Peyer's patch (tissue), 4 donors: ENCODE results near the gene ETFA. TPM values are rescaled to one million over a fixed set of nuclear protein-coding genes. Genes with fewer than 3 reads are reported as not detected.

ENCODE experiments used
- DNase-seq, 3 donors: peaks; one replicate each; pipeline ENCODE4 v3.0.0-alpha.2; 2017 to 2019
- H3K27ac ChIP-seq, 4 donors: fragments of 200-600 bp; sonication (generic); one replicate each; pipeline ENCODE4 v1.5.1; 2016 to 2019
- H3K27me3 ChIP-seq, 2 donors: fragments of 200-600 bp; sonication (generic); one replicate each; pipeline ENCODE4 v1.5.1; 2019
- H3K36me3 ChIP-seq, 3 donors: fragments of 200-600 bp; sonication (generic); one replicate each; pipeline ENCODE4 v1.5.1; 2016 to 2019
- H3K4me1 ChIP-seq, 4 donors: fragments of 200-600 bp; sonication (generic); one replicate each; pipeline ENCODE4 v1.5.1; 2016 to 2019
- H3K4me3 ChIP-seq, 4 donors: fragments of 200-600 bp; sonication (generic); 1 replicate in 3 of 4; 2 replicates in 1 of 4; pipeline ENCODE4 v1.5.1; 2016 to 2019; ENCODE audit warnings: mild to moderate bottlenecking in 1 of 4
- H3K9me3 ChIP-seq, 4 donors: fragments of 200-600 bp; sonication (generic); one replicate each; pipeline ENCODE4 v1.5.1; 2016 to 2019; ENCODE audit warnings: mild to moderate bottlenecking in 1 of 4
- POLR2A ChIP-seq, 2 donors: fragments of 450-650 bp; IDR thresholded peaks; one replicate each; pipeline ENCODE4 v1.5.1; 2017; ENCODE audit warnings: antibody characterized with exemption in 2 of 2, mild to moderate bottlenecking in 2 of 2, moderate library complexity in 2 of 2
- total RNA-seq, 4 donors: library from RNA; depleted of rRNA; stranded (reverse); fragments of >200 nt; gene quantifications; one replicate each; pipeline ENCODE4 v1.1.0, GENCODE V29; 2016
- TF ChIP-seq, protein P1 (sequence below), 6 experiments: fragments of 450-650 bp in 4 of 6; fragments of 200-600 bp in 2 of 6; sonication (generic) in 1 of 6; IDR thresholded peaks; one replicate each; pipeline ENCODE4 v1.5.1; 2017 to 2019; ENCODE audit warnings: antibody characterized with exemption in 6 of 6, mild to moderate bottlenecking in 3 of 6, moderate library complexity in 1 of 6

The ETFA gene
- total RNA-seq, 4 donors from 2014 or later: 110 to 175 (median 163) TPM

DNA sequence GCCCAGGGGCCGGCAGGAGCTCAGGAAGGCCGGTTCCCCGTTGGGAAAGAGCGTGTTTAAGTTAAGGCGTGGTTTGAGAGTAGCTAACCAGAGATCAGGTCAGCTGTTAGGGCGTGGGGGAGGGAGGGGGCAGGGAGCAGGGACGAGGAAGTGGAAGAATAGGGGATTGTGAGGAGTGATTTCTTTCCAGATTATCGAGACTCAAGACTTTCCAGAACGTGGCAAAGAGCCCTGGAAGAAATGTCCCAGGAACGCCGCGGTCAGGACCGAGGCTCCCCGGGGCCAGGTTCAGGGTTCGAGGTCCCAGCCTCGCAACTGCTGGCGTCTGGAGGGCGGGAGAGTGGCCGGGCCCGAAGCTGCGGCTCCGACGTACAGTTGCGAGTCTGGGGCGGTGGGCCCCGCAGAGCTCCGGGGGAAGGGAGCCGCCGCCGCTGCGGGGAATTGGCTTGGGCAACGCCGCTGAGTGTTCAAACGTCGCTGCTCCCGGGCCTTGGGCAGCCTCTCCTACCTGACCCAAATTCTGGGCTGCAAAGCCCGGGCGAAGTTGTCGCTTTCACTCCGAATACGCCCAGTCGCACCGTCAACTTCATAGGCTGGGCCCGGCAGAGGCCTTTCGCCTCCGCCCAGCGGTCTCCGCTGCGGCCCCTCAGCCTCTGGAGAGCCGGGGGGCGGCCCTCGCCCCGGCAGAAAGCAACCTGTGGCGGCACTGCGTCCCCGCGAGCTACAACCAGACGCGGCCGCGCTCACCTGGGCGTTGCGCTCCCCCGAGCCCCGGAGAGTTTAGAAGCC, 34.8 kb upstream of the ETFA start:
- Histone ChIP-seq H3K4me1 (peaks cover 2 to 42% (median 29%) of the 10 kb centered on the region in 4 donors), H3K27ac (peak overlapping the region; percentile 9 to 63 (median 27)), H3K27me3 (peaks cover 0 to 49% of the 10 kb centered on the region in 2 donors), H3K36me3 (no peaks in the 10 kb centered on the region), H3K9me3 (peaks cover 0 to 9% (median 0%) of the 10 kb centered on the region in 4 donors), H3K4me3 (peak overlapping the region; percentile 26 to 57 (median 51))
- TF ChIP-seq, protein P1, sequence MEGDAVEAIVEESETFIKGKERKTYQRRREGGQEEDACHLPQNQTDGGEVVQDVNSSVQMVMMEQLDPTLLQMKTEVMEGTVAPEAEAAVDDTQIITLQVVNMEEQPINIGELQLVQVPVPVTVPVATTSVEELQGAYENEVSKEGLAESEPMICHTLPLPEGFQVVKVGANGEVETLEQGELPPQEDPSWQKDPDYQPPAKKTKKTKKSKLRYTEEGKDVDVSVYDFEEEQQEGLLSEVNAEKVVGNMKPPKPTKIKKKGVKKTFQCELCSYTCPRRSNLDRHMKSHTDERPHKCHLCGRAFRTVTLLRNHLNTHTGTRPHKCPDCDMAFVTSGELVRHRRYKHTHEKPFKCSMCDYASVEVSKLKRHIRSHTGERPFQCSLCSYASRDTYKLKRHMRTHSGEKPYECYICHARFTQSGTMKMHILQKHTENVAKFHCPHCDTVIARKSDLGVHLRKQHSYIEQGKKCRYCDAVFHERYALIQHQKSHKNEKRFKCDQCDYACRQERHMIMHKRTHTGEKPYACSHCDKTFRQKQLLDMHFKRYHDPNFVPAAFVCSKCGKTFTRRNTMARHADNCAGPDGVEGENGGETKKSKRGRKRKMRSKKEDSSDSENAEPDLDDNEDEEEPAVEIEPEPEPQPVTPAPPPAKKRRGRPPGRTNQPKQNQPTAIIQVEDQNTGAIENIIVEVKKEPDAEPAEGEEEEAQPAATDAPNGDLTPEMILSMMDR (IDR thresholded peaks at IDR 0.05): no peak
- no peak for TF ChIP-seq POLR2A (IDR thresholded peaks at IDR 0.05)
- DNase-seq: peak in 2 of 3 donors; percentile 71 to 78

DNA sequence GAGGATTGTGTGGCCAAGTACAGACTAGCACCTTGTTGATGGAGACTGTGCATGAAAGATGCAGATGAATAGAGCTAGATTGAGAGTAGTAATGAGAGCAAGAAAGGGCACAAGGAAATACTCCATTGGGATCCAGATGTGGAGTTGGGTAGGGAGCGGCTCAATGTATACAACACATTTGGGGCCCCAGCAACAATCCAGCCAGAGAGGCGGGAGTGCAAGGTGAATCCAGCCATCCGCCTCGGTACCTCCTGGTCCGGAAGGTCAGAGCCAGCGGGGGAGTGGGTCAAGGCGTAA, 34.3 kb upstream of the ETFA start:
- peak overlapping the region in 1 of 4 donors; percentile 63 for H3K27ac ChIP-seq
- peaks cover 0 to 9% (median 0%) of the 10 kb centered on the region in 4 donors for H3K9me3 ChIP-seq
- H3K36me3 ChIP-seq: no peaks in the 10 kb centered on the region
- peaks cover 0 to 55% of the 10 kb centered on the region in 2 donors for H3K27me3 ChIP-seq
- no peak for DNase-seq
- no peak for TF ChIP-seq POLR2A (IDR thresholded peaks at IDR 0.05)
- TF ChIP-seq, protein P1 (IDR thresholded peaks at IDR 0.05): no peak
- H3K4me3 ChIP-seq: peak overlapping the region in 2 of 4 donors; percentile 57
- peaks cover 4 to 47% (median 34%) of the 10 kb centered on the region in 4 donors for H3K4me1 ChIP-seq

DNA sequence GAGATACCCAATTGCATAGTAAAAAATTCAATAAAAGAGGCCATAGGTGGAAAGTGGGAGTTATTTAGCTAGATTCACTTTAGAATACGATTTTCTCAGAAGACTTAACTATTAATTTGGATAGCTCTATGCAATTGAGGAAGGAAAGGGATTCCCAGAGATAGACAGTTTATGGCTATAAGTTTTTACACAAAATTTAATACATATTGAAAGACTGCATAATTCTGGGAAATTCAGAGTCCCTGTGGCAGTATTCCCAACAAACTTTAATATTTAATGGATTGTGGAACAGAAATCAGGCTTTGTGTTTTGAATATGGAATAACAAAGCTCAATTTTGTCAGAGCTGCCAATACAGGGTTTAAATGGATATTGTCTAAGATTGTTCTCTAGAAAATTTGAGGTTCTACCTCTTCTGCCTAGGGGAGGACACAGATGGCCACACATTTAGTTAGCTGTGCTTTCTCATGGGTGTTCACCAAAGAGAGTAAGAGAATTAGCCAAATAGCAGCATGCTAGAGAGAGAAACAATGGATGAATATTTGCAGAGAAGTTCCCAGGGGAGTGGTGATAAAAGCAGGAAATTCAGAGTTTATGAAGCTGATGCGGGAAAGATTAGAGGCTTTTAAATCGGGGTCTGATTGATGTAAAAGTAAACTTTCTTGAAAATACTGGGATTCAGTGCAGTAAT, 33.8 kb upstream of the ETFA start:
- H3K4me3 ChIP-seq: no peak overlapping the region
- no peaks in the 10 kb centered on the region for H3K36me3 ChIP-seq
- peaks cover 0 to 60% of the 10 kb centered on the region in 2 donors for H3K27me3 ChIP-seq
- no peak overlapping the region for H3K27ac ChIP-seq
- peaks cover 4 to 52% (median 39%) of the 10 kb centered on the region in 4 donors for H3K4me1 ChIP-seq
- DNase-seq: no peak
- peaks cover 0 to 9% (median 0%) of the 10 kb centered on the region in 4 donors for H3K9me3 ChIP-seq
- TF ChIP-seq, protein P1 (IDR thresholded peaks at IDR 0.05): no peak
- TF ChIP-seq POLR2A (IDR thresholded peaks at IDR 0.05): no peak

DNA sequence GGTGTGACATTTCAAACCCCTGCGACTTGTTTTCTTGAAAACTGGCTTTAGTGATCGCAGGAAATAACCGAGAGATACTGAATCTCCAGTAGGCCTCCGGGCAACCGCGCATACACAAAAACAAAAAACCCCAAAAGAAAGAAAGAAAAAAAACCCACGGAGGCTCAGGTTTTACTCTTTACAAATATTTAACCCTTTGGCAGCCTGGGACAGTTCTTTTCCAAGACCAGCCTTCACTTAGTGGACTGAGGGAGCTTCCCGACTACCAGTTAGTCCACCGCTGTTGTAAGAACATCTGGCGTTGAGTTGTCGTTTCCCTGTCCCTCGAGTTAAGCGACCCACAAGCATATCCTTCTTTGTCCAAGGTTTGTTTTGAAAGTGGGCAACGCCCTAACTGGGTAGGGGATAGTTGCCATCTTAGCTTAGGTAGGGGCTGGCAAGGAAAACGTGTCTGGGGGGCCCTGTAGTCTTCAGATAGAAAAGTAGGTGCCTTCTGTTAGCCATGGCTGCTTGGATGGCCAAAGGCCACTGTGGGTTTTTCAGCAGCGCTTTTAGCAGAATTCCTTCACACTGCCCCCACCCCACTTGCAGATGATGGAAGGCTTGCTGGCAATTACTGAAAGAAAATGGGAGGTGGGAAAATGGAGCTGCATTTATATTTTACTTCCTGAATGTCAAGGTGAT, 32.2 kb upstream of the ETFA start:
- no peaks in the 10 kb centered on the region for H3K36me3 ChIP-seq
- peaks cover 0 to 9% (median 0%) of the 10 kb centered on the region in 4 donors for H3K9me3 ChIP-seq
- H3K4me1 ChIP-seq: peaks cover 4 to 62% (median 45%) of the 10 kb centered on the region in 4 donors
- TF ChIP-seq POLR2A (IDR thresholded peaks at IDR 0.05): no peak
- TF ChIP-seq, protein P1 (IDR thresholded peaks at IDR 0.05): no peak
- no peak overlapping the region for H3K27ac ChIP-seq
- peaks cover 0 to 74% of the 10 kb centered on the region in 2 donors for H3K27me3 ChIP-seq
- DNase-seq: no peak
- peak overlapping the region in 2 of 4 donors; percentile 38 to 39 for H3K4me3 ChIP-seq

DNA sequence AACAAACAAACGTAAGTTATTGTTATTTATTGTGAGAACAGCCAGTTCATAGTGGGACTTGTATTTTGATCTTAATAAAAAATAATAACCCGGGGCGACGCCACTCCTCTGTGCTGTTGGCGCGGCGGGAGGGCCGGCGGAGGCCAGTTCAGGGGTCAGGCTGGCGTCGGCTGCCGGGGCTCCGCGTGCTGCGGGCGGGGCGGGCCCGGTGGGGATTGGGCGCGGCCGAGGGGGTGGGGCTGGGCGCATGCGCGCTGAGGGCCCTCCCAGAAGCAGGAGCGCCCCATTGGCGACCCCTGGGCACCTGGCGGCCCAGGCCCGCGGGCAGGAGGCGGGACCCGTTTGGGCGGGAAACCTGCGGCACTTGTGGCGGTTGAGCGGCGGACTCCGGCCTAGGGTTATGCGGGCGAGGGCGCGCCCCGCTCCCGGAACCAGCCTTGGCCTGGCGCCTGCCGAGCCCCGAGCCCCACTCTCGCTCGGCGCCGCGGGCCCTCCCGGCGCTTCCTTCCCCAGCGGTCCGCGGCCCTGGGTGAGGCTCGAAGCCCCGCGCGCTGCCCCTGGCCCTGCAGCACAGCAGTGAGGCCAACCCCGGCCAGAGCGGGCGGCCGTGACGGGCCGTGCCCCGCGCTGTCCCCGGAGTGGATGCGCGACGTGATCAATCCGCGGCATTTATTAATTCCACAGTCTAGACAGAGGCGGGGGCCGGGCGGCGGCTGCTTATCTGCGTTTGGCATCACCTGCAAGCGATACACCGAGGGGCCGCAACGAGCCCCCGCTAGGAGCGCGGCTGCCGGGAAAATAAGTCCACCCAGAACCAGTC, 31.3 kb upstream of the ETFA start:
- peaks cover 0 to 82% of the 10 kb centered on the region in 2 donors for H3K27me3 ChIP-seq
- H3K27ac ChIP-seq: no peak overlapping the region
- H3K4me1 ChIP-seq: peaks cover 4 to 71% (median 51%) of the 10 kb centered on the region in 4 donors
- H3K36me3 ChIP-seq: no peaks in the 10 kb centered on the region
- peak overlapping the region; percentile 1 to 39 (median 24) for H3K4me3 ChIP-seq
- H3K9me3 ChIP-seq: peaks cover 0 to 15% (median 0%) of the 10 kb centered on the region in 4 donors
- peak in 2 of 3 donors; percentile 51 to 67 for DNase-seq
- TF ChIP-seq, protein P1 (IDR thresholded peaks at IDR 0.05): no peak
- no peak for TF ChIP-seq POLR2A (IDR thresholded peaks at IDR 0.05)
